Fibroblast of lung (primary cell): Measurements from ENCODE around the gene MCCC2. TPM values are rescaled to one million over a fixed set of nuclear protein-coding genes. Genes with fewer than 3 reads are reported as not detected.
"Not testable (repeated sequence)": the region's sequence is repeated elsewhere in the genome, so short reads cannot be mapped to it uniquely, and the experiment has no call there.

Source experiments
- DNase-seq, 2 donors: peaks; one replicate each; pipeline versions ENCODE4 v3.0.0 to v3.0.0-alpha.2; 2010; ENCODE audit warnings: low read depth in 2 of 2
- H2AFZ ChIP-seq: 2 replicates; pipeline ENCODE4 v1.5.1; 2012; ENCODE audit warnings: low read length, control low read depth, inconsistent platforms
- H3K27ac ChIP-seq: 2 replicates; pipeline ENCODE4 v1.5.1; 2011; ENCODE audit warnings: low read length, control low read depth; ENCODE audit not compliant: insufficient read depth
- H3K27me3 ChIP-seq: 2 replicates; pipeline ENCODE4 v1.5.1; 2011; ENCODE audit warnings: mild to moderate bottlenecking, low read length; ENCODE audit not compliant: control insufficient read depth, insufficient read depth
- H3K36me3 ChIP-seq: 2 replicates; pipeline ENCODE4 v1.5.1; 2011; ENCODE audit warnings: low read length; ENCODE audit not compliant: control insufficient read depth, insufficient read depth
- H3K4me1 ChIP-seq: 2 replicates; pipeline ENCODE4 v1.5.1; 2011; ENCODE audit warnings: low read length; ENCODE audit not compliant: control insufficient read depth, insufficient read depth; ENCODE audit errors: extremely low read depth
- H3K4me2 ChIP-seq: 2 replicates; pipeline ENCODE4 v1.5.1; 2011; ENCODE audit warnings: low read length, control low read depth; ENCODE audit not compliant: insufficient read depth; ENCODE audit errors: extremely low read depth
- H3K4me3 ChIP-seq, 4 experiments: fragments of 200-600 bp in 1 of 4; sonication (generic) in 1 of 4; replicated peaks in 1 of 4; 2 replicates each; pipeline ENCODE4 v1.5.1; 2011 to 2016; ENCODE audit warnings: low read length in 4 of 4, low read depth in 3 of 4, mild to moderate bottlenecking in 3 of 4, control low read depth in 2 of 4, inconsistent platforms in 1 of 4, mixed read lengths in 1 of 4; ENCODE audit not compliant: insufficient read depth in 1 of 4; ENCODE audit errors: control extremely low read depth in 1 of 4
- H3K79me2 ChIP-seq: 2 replicates; pipeline ENCODE4 v1.5.1; 2012; ENCODE audit warnings: mild to moderate bottlenecking, low read length, inconsistent platforms; ENCODE audit not compliant: control insufficient read depth, insufficient read depth
- H3K9ac ChIP-seq: 2 replicates; pipeline ENCODE4 v1.5.1; 2011; ENCODE audit warnings: mild to moderate bottlenecking, low read length, control low read depth; ENCODE audit not compliant: insufficient read depth
- H3K9me3 ChIP-seq: 2 replicates; pipeline ENCODE4 v1.5.1; 2012; ENCODE audit warnings: low read depth, low read length; ENCODE audit not compliant: control insufficient read depth, insufficient read depth
- H4K20me1 ChIP-seq: 2 replicates; pipeline ENCODE4 v1.5.1; 2011; ENCODE audit warnings: low read length; ENCODE audit not compliant: control insufficient read depth, insufficient read depth; ENCODE audit errors: extremely low read depth
- CTCF ChIP-seq, 2 donors: IDR thresholded peaks in 1 of 2; conservative IDR thresholded peaks in 1 of 2; 1 replicate in 1 of 2; 2 replicates in 1 of 2; pipeline ENCODE4 v1.5.1; 2011 to 2012; ENCODE audit warnings: low read length in 2 of 2, control low read depth in 1 of 2, inconsistent platforms in 1 of 2, low read depth in 1 of 2, mild to moderate bottlenecking in 1 of 2
- EZH2 ChIP-seq: IDR thresholded peaks from 2 replicates; pipeline ENCODE4 v1.5.1; 2012; ENCODE audit warnings: low read length, control low read depth, mild to moderate bottlenecking; ENCODE audit errors: missing control alignments
- polyA plus RNA-seq, 2 donors: library from polyadenylated mRNA; depleted of rRNA in 1 of 2; stranded (reverse) in 1 of 2; unstranded in 1 of 2; fragments of >200 nt; gene quantifications; 2 replicates each; pipeline ENCODE4 v1.2.1, GENCODE V29; 2011 to 2012; ENCODE audit warnings: missing spikeins in 1 of 2
- total RNA-seq: library from RNA; depleted of rRNA; stranded (reverse); fragments of >200 nt; gene quantifications from 2 replicates; pipeline ENCODE4 v1.2.1, GENCODE V29; 2014

MCCC2 gene
- total and polyA plus RNA-seq, 2 donors (not counting 1 experiment from before 2014, with no cell fraction given) = 16.2 to 25.6 TPM

- H3K9ac ChIP-seq = no peak overlapping the region
- no peak for DNase-seq
- no peaks in the 10 kb centered on the region for H4K20me1 ChIP-seq
- TF ChIP-seq EZH2 (no peak), CTCF (conservative IDR thresholded peaks at IDR 0.05 in 1 of 2, IDR thresholded peaks at IDR 0.05 in 1 of 2; ENCODE audit: low read depth in 1 of 2, low read length in 2 of 2) (no peak)
- H3K4me2 ChIP-seq = no peak overlapping the region
- no peaks in the 10 kb centered on the region for H3K9me3 ChIP-seq
- H3K4me3 ChIP-seq = no peak overlapping the region
- no peaks in the 10 kb centered on the region for H3K79me2 ChIP-seq
- H3K27ac ChIP-seq = no peak overlapping the region
- no peaks in the 10 kb centered on the region for H3K36me3 ChIP-seq
- H3K27me3 ChIP-seq = no peaks in the 10 kb centered on the region
- no peaks in the 10 kb centered on the region for H3K4me1 ChIP-seq
- H2AFZ ChIP-seq = no peak overlapping the region
Measured at GRCh38 chr5:71573591-71573990, 13.5 kb upstream of the MCCC2 start.

GRCh38 chr5:71575588-71575987 is 11.6 kb upstream of the MCCC2 start:
- H4K20me1 ChIP-seq, H3K36me3 ChIP-seq, H3K79me2 ChIP-seq, DNase-seq, H3K9me3 ChIP-seq, H3K4me3 ChIP-seq, H3K27me3 ChIP-seq, H3K27ac ChIP-seq, H3K4me1 ChIP-seq, H3K9ac ChIP-seq, H2AFZ ChIP-seq, H3K4me2 ChIP-seq: not testable (repeated sequence)

- H3K79me2 ChIP-seq = no peaks in the 10 kb centered on the region
- H3K27ac ChIP-seq = no peak overlapping the region
- no peaks in the 10 kb centered on the region for H4K20me1 ChIP-seq
- no peak overlapping the region for H3K9ac ChIP-seq
- H3K4me1 ChIP-seq = no peaks in the 10 kb centered on the region
- no peak overlapping the region for H3K4me2 ChIP-seq
- no peaks in the 10 kb centered on the region for H3K36me3 ChIP-seq
- H3K9me3 ChIP-seq = no peaks in the 10 kb centered on the region
- no peak for TF ChIP-seq EZH2
- H3K4me3 ChIP-seq = no peak overlapping the region
- H2AFZ ChIP-seq = no peak overlapping the region
- no peaks in the 10 kb centered on the region for H3K27me3 ChIP-seq
- peak in 1 of 2 donors; percentile 27 for DNase-seq
Measured at GRCh38 chr5:71576241-71576640, 10.9 kb upstream of the MCCC2 start.

- not testable (repeated sequence) for H3K79me2 ChIP-seq, H3K27ac ChIP-seq, H3K36me3 ChIP-seq, DNase-seq, H3K4me2 ChIP-seq, H3K9me3 ChIP-seq, H2AFZ ChIP-seq, H4K20me1 ChIP-seq, H3K27me3 ChIP-seq, H3K9ac ChIP-seq, H3K4me3 ChIP-seq, H3K4me1 ChIP-seq
Measured at GRCh38 chr5:71577839-71578238, 9.3 kb upstream of the MCCC2 start.
